Fibroblast of villous mesenchyme (primary cell): ENCODE results near the gene BMERB1. TPM values are rescaled to one million over a fixed set of nuclear protein-coding genes. Genes with fewer than 3 reads are reported as not detected.
"Not testable (repeated sequence)": the region's sequence is repeated elsewhere in the genome, so short reads cannot be mapped to it uniquely, and the experiment has no call there.

Experiments
- DNase-seq: peaks from one replicate; pipeline ENCODE4 v3.0.0-alpha.2; 2010; ENCODE audit warnings: low read depth
- H3K4me3 ChIP-seq: 2 replicates; pipeline ENCODE4 v1.5.1; 2011; ENCODE audit warnings: low read depth, mild to moderate bottlenecking, low read length
- total RNA-seq: library from RNA; depleted of rRNA; stranded (reverse); fragments of >200 nt; gene quantifications from 2 replicates; pipeline ENCODE4 v1.2.3, GENCODE V29; 2012
- TF ChIP-seq, protein P1 (sequence below): IDR thresholded peaks from 2 replicates; pipeline ENCODE4 v1.5.1; 2012; ENCODE audit warnings: low read depth, mild to moderate bottlenecking, low read length; ENCODE audit not compliant: insufficient read depth

The BMERB1 gene
- total RNA-seq, 1 donor: 44.0 TPM

DNA sequence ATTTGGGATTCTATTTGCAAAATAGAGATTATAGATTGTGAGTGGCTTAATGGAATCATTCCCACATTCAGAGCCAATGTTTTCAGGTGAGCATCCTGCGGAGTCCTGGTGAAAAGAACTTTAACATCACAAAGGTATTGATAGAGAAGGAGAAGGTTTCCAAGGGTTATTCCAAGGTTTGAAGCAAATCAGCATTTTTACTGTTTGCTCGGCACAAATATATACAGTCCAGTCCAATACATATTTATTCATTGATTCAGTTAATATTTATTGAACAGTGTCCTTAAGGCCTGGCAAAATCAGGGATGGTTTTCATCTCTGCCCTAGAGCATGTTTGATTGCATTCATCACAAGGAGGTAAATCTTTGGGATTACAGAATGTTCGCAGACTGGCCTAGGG, 32.4 kb upstream of the BMERB1 start:
- no peak overlapping the region for H3K4me3 ChIP-seq
- no peak for DNase-seq
- TF ChIP-seq, protein P1, sequence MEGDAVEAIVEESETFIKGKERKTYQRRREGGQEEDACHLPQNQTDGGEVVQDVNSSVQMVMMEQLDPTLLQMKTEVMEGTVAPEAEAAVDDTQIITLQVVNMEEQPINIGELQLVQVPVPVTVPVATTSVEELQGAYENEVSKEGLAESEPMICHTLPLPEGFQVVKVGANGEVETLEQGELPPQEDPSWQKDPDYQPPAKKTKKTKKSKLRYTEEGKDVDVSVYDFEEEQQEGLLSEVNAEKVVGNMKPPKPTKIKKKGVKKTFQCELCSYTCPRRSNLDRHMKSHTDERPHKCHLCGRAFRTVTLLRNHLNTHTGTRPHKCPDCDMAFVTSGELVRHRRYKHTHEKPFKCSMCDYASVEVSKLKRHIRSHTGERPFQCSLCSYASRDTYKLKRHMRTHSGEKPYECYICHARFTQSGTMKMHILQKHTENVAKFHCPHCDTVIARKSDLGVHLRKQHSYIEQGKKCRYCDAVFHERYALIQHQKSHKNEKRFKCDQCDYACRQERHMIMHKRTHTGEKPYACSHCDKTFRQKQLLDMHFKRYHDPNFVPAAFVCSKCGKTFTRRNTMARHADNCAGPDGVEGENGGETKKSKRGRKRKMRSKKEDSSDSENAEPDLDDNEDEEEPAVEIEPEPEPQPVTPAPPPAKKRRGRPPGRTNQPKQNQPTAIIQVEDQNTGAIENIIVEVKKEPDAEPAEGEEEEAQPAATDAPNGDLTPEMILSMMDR: no peak

DNA sequence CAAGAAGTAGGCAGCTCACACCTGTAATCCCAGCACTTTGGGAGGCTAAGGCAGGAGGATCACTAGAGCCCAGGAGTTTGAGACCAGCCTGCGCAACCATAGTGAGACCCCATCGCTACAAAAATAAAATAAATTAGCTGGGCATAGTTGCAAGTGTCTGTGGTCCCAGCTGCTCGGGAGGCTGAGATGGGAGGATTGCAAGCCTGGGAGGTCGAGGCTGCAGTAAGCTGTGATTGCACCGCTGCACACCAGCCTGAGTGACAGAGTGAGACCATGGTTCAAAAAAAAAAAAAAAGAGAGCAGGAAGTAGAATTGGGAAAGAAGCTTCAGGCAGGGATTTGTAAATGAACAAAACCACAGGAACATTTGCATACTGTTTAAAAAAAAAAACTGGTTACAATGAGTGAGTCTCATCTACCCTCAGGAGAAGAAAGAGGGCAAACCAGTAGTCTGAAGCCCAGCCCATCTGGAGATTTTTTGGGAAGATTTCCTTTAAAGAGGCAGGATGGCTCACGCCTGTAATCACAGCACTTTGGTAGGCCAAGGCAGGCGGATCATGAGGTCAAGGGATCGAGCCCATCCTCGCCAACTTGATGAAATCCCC, 30.9 kb upstream of the BMERB1 start:
- no peak overlapping the region for H3K4me3 ChIP-seq
- TF ChIP-seq, protein P1: no peak
- no peak for DNase-seq

DNA sequence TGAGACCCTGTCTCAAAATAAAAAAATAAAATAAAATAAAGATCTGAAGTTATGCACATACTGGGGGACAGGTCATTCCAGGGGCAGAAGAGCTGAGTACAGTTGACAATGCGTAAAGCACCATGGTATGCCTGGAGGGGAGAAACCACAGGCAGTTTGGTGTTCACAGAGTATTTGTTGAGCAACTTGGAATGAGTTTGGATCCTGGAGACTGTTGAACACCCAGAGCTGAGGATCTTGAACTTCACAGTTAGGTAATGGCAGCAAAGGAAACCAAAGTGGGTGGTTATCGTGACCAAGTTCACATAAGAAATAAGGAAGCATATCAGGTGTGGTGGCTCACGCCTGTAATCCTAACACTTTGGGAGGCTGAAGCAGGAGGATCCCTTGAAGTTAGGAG, 30.3 kb upstream of the BMERB1 start:
- not testable (repeated sequence) for DNase-seq, H3K4me3 ChIP-seq

DNA sequence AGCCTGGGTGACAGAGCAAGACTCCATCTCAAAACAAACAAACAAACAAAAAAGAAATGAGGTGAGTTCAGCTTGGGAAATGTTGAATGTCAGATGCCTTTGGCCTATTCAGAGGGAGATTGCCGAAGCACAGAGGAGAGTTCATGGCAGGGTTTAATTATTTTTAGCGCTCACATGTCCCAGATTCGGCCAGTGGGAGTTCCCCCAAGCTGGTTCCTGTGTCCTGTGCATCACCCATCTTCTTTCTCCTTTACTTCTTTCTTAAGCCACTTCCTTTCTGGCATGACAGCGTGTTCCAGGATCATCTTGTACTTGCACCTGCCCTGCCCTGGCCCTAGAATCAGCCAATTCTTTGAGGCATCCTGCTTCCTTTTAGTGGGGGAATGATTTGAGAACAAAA, 29.6 kb upstream of the BMERB1 start:
- H3K4me3 ChIP-seq: no peak overlapping the region
- DNase-seq: no peak
- TF ChIP-seq, protein P1: no peak

DNA sequence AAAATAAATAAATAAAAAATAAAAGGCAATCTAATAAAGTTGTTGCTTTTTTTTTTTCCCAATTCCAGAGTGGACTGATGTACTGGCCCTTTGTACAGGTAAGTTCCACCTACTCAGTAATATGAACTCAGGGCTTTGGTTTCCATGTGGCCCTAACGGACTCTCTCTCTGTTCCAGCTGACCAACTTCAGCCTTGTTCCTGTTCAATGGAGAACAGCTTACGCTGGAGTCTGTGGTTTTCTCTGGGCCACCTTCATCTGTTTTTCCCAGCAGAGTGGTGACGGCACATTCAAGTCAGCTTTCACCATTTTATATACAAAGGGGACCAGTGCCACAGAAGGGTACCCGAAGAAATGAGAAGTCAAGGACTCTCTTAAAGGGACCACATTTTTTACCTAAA, 26.6 kb upstream of the BMERB1 start:
- not testable (repeated sequence) for H3K4me3 ChIP-seq, DNase-seq

DNA sequence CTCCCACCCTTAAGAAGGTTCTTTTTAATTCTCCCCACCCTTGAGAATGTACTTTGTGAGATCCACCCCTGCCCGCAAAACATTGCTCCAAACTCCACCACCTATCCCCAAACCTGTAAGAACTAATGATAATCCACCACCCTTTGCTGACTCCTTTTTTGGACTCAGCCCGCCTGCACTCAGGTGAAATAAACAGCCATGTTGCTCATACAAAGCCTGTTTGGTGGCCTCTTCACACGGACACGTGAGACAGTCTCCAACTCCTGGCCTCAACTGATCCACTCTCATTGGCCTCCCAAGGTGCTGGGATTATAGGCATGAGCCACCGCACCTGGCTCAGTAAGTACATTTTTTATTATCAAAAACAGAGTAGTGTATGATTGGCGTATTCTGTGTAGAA, 24.9 kb upstream of the BMERB1 start:
- not testable (repeated sequence) for H3K4me3 ChIP-seq, DNase-seq

DNA sequence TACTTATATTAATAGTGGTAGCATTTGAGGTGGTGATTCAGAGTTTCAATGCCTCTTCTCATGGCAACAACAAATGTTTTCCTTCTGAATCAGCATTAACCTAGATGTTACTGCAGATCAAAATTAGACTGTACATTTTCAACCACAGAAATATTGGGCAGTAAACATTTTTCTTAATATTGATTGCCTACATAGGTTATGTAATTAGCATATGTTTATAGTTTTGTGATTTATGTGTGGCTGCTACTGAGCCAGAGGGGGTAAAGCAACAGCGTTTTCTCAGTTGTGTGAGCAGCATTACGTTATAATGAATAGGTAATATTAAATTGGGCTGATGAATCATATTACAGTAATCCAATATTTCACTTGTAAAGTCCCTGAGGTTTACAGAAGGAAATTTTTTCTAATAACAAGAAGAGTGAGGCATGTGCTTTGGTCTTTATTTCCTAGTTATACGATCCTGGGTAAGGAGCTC, 18.8 kb upstream of the BMERB1 start:
- DNase-seq: no peak
- TF ChIP-seq, protein P1: no peak
- no peak overlapping the region for H3K4me3 ChIP-seq

DNA sequence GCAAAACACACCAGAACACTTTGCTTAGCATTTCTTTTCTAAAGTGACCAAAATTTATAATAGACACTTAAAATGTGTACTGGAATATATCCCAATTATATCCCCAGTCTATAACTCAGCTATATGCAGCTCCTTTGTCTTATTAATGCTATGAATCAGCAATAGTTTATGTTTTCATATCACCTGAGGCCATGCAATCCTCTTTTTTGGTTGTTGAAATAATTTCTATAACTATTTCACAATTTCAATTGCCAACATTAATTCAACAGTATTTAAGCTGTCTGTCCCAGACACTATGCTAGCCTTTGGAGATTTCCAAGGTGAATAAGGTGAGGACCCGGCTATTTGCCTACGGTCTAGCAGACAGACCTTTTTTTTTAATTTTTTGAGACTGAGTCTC, 17.2 kb upstream of the BMERB1 start:
- H3K4me3 ChIP-seq: no peak overlapping the region
- TF ChIP-seq, protein P1: no peak
- no peak for DNase-seq
